ENCODE results near the gene ZNF784. TPM values are rescaled to one million over a fixed set of nuclear protein-coding genes. Genes with fewer than 3 reads are reported as not detected.
A peak's percentile ranks its signal among the peaks of the same experiment; 100 is the strongest.

Gene ZNF784
- total and polyA plus RNA-seq, 9 of the 15 experiments (the other 6 are each of a cell fraction or from before 2014, with no cell fraction given): 0.14 to 6.1 (median 2.1) TPM

DNA sequence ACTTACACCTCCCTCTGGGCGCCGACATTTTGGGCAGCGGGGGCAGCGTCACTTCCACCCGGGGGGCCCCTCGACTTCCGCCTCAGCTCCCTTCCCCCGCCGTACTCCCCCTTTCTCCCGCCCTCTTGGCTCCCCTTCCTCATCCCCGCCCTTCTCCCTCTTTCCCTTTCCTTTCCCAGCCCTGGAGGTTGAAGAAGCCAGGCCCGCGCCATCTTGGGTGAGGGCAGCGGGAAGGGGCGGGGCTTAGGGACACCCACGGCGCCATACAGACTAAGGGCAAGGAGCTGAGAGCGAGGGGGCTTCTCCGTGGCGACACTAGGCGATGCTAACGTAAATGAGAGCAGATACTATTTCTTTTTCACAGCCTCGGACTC lies 24.9 kb downstream of the ZNF784 start, which contains the start of gene FIZ1 (continued):
- TF ChIP-seq, protein P1, sequence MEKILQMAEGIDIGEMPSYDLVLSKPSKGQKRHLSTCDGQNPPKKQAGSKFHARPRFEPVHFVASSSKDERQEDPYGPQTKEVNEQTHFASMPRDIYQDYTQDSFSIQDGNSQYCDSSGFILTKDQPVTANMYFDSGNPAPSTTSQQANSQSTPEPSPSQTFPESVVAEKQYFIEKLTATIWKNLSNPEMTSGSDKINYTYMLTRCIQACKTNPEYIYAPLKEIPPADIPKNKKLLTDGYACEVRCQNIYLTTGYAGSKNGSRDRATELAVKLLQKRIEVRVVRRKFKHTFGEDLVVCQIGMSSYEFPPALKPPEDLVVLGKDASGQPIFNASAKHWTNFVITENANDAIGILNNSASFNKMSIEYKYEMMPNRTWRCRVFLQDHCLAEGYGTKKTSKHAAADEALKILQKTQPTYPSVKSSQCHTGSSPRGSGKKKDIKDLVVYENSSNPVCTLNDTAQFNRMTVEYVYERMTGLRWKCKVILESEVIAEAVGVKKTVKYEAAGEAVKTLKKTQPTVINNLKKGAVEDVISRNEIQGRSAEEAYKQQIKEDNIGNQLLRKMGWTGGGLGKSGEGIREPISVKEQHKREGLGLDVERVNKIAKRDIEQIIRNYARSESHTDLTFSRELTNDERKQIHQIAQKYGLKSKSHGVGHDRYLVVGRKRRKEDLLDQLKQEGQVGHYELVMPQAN (IDR thresholded peaks at IDR 0.05; ENCODE audit: borderline replicate concordance): 0 out of 2 replicates have a peak, but pooled peaks have one; percentile 10
- no peak for TF ChIP-seq PHB2 (IDR thresholded peaks at IDR 0.05; ENCODE audit: low read depth)
- TF ChIP-seq, protein P2, sequence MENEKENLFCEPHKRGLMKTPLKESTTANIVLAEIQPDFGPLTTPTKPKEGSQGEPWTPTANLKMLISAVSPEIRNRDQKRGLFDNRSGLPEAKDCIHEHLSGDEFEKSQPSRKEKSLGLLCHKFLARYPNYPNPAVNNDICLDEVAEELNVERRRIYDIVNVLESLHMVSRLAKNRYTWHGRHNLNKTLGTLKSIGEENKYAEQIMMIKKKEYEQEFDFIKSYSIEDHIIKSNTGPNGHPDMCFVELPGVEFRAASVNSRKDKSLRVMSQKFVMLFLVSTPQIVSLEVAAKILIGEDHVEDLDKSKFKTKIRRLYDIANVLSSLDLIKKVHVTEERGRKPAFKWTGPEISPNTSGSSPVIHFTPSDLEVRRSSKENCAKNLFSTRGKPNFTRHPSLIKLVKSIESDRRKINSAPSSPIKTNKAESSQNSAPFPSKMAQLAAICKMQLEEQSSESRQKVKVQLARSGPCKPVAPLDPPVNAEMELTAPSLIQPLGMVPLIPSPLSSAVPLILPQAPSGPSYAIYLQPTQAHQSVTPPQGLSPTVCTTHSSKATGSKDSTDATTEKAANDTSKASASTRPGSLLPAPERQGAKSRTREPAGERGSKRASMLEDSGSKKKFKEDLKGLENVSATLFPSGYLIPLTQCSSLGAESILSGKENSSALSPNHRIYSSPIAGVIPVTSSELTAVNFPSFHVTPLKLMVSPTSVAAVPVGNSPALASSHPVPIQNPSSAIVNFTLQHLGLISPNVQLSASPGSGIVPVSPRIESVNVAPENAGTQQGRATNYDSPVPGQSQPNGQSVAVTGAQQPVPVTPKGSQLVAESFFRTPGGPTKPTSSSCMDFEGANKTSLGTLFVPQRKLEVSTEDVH (IDR thresholded peaks at IDR 0.05; ENCODE audit: low read depth, partially characterized antibody): peak; percentile 75
- no peak for TF ChIP-seq BMI1 (IDR thresholded peaks at IDR 0.05; ENCODE audit: low read length)
- TF ChIP-seq SMARCC2 (IDR thresholded peaks at IDR 0.05; ENCODE audit: low read depth): no peak
- no peak for TF ChIP-seq TCF7 (IDR thresholded peaks at IDR 0.05; ENCODE audit: borderline replicate concordance)
- TF ChIP-seq, protein P3, sequence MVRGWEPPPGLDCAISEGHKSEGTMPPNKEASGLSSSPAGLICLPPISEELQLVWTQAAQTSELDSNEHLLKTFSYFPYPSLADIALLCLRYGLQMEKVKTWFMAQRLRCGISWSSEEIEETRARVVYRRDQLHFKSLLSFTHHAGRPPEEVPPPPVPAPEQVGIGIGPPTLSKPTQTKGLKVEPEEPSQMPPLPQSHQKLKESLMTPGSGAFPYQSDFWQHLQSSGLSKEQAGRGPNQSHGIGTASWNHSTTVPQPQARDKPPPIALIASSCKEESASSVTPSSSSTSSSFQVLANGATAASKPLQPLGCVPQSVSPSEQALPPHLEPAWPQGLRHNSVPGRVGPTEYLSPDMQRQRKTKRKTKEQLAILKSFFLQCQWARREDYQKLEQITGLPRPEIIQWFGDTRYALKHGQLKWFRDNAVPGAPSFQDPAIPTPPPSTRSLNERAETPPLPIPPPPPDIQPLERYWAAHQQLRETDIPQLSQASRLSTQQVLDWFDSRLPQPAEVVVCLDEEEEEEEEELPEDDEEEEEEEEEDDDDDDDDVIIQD (CRISPR knock-in tag; IDR thresholded peaks at IDR 0.05): no peak
- no peak for TF ChIP-seq HDAC2 (IDR thresholded peaks at IDR 0.05)
- TF ChIP-seq NR2C2 (CRISPR knock-in tag; IDR thresholded peaks at IDR 0.05): peak; percentile 91
- peak; percentile 98; the same call in 1 of the 2 replicates for TF ChIP-seq NR2C2 (tag; IDR thresholded peaks at IDR 0.05)
- no peak for TF ChIP-seq KDM2B (CRISPR knock-in tag; IDR thresholded peaks at IDR 0.05)
- TF ChIP-seq CXXC5 (CRISPR knock-in tag; IDR thresholded peaks at IDR 0.05): no peak
- TF ChIP-seq SREBF2 (CRISPR knock-in tag; IDR thresholded peaks at IDR 0.05): no peak
- no peak for TF ChIP-seq PYGO2 (tag; IDR thresholded peaks at IDR 0.05)
- no peak for TF ChIP-seq ZNF41 (CRISPR knock-in tag; conservative IDR thresholded peaks at IDR 0.05)
- TF ChIP-seq, protein P4, sequence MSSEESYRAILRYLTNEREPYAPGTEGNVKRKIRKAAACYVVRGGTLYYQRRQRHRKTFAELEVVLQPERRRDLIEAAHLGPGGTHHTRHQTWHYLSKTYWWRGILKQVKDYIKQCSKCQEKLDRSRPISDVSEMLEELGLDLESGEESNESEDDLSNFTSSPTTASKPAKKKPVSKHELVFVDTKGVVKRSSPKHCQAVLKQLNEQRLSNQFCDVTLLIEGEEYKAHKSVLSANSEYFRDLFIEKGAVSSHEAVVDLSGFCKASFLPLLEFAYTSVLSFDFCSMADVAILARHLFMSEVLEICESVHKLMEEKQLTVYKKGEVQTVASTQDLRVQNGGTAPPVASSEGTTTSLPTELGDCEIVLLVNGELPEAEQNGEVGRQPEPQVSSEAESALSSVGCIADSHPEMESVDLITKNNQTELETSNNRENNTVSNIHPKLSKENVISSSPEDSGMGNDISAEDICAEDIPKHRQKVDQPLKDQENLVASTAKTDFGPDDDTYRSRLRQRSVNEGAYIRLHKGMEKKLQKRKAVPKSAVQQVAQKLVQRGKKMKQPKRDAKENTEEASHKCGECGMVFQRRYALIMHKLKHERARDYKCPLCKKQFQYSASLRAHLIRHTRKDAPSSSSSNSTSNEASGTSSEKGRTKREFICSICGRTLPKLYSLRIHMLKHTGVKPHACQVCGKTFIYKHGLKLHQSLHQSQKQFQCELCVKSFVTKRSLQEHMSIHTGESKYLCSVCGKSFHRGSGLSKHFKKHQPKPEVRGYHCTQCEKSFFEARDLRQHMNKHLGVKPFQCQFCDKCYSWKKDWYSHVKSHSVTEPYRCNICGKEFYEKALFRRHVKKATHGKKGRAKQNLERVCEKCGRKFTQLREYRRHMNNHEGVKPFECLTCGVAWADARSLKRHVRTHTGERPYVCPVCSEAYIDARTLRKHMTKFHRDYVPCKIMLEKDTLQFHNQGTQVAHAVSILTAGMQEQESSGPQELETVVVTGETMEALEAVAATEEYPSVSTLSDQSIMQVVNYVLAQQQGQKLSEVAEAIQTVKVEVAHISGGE (CRISPR knock-in tag; IDR thresholded peaks at IDR 0.05): peak in 1 of 3 experiments; percentile 89; a peak in 2 of 6 replicates
- TF ChIP-seq, protein P5, sequence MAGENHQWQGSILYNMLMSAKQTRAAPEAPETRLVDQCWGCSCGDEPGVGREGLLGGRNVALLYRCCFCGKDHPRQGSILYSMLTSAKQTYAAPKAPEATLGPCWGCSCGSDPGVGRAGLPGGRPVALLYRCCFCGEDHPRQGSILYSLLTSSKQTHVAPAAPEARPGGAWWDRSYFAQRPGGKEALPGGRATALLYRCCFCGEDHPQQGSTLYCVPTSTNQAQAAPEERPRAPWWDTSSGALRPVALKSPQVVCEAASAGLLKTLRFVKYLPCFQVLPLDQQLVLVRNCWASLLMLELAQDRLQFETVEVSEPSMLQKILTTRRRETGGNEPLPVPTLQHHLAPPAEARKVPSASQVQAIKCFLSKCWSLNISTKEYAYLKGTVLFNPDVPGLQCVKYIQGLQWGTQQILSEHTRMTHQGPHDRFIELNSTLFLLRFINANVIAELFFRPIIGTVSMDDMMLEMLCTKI (IDR thresholded peaks at IDR 0.05; ENCODE audit: partially characterized antibody): no peak
- TF ChIP-seq MIER1 (IDR thresholded peaks at IDR 0.05; ENCODE audit: low read depth): no peak

Measured in K562 (cell line).